HG03039 (cell line): ENCODE results near the gene DTL.
A peak's percentile ranks its signal among the peaks of the same experiment; 100 is the strongest.

Experiments
- ATAC-seq: cut with Tn5 transposase; IDR thresholded peaks from one replicate; pipeline ENCODE4 v1.9.1; 2021; ENCODE audit warnings: mild to moderate bottlenecking, moderate library complexity; ENCODE audit not compliant: unreplicated experiment

The DTL gene

DNA sequence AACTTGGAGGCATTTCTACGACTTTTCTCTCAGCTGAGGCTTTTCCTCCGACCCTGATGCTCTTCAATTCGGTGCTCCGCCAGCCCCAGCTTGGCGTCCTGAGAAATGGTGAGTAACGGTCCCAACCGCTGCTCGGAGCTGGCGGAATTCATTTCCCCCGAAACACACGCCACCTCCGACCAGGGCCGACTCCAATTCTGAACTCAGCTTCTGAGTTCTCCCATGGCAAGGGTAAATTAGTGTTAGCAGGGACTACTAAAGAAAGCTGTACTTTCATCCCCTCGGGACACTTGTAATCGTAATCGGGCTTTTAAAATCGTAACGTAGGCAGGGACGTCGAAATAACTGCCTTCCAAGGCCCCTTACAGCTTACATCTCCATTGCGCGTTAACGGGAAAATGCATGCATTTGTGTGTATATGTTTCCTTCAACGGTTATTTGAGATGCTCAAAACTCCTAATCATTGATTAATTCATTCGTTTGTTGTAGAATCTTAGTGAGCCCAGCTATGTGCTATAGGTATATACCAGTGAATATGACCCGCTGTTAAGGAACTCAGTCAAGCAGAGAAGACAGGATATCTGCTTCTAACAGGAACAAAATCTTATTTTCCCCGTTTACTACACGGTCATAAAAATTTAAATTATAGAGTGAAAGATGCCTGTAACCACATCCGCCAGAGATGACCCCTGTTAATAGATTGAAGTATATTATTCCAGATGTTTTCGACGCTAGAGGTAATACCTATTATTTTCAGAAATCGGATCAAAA is 472 bp downstream of the DTL start:
- peak; percentile 6 for ATAC-seq

DNA sequence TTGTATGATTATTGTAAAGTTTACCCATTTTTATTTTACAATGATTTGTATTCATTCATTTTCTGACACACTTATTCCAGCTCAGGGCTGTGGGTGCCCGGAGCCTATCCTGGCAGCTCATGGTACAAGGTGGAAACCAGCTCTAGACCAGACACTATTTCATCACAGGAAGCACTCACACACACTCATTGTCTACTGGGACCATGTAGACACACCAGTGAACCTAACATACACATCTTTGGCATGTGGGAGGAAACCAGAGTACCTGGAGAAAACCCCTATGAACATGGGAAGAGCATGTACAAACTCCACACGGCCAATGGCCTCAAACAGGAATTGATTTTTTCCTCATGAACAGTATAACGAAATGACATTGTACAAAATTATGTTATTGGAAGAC is 2.4 kb downstream of the DTL start:
- ATAC-seq = no peak

DNA sequence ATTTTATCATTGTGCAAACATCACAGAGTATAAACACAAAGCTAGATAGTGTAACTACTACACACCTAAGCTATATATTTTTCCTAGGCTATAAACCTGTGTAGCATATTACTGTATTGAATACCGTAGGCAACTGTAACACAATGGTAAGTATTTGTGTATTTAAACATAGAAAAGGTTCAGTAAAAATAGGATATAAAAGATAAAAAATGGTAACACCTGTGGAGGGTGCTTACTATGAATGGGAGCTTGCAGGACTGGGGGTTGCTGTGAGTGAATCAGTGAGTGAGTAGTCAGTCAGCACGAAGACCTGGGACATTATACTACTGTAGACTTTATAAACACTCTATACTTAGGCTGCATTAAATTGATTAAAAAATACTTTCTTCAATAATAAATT is 4.1 kb downstream of the DTL start:
- ATAC-seq = no peak

DNA sequence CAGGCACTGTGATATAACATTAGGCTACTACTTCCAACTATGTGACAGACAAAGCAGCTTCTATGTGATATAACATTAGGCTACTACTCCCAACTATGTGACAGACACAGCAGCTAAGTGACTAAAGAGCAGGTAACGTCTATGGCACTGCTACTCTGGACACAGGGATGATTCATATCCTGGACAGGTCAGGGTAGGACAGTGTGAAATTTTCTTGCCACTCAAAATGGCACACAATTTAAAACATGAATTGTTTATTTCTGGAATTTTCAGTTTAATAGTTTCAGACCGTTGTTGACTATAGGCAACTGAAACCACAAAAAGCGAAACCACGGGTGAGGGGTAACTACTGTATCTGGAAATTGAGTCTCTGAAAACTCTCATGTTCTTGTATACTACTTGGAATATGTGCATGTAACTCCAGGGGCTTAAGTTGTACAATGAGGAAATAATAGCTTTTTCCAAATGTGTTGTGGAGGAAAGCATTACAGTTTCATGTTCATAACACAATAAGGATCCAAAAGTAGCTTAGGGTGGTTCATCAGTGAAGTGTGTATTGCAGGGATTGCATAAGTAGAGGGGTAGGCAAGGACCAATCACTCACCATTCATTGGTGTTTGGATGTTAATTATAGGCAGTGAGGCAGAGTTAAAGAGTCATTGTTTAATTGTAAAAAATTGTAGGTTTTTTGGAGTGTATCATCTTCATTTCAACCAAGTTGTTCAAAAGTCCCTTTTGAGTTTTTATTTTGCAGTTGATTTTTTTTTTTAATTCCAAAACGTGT is 5.3 kb downstream of the DTL start:
- no peak for ATAC-seq

DNA sequence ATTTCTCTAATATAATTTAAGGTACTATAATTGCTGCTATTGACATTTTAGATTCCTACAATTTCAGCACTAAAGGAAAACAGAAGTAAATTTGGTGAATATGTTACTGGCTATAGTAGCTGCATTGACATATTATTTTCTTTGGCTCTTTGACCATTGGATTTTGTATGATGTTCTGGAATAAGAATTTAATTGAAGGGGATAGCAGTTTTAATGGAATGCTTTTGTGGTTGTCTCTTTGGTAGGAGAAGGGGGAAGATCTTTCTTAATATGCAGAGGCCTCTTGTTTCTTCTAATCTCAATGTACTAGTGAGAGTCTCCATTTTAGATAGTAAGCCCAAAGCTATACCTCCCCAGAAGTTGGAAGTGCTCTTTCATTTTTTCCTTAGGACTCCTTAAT is 6.9 kb downstream of the DTL start:
- ATAC-seq = no peak

DNA sequence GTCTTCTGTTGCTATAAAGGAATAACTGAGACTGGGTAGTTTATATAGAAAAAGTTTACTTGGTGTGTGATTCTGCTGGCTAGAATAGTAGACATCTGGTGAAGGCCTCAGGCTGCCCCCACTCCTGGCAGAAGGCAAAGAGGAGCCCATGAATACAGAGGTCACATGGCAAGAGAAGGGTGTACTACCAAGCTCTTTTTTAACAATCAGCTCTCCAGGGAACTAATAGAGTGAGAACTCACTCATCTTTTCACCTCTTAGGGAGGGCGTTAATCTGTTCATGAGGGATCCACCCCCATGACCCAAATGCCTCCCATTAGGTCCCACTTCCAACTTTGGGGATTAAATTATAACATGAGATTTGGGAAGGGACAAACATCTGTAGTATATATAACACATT is 9.3 kb downstream of the DTL start:
- no peak for ATAC-seq

DNA sequence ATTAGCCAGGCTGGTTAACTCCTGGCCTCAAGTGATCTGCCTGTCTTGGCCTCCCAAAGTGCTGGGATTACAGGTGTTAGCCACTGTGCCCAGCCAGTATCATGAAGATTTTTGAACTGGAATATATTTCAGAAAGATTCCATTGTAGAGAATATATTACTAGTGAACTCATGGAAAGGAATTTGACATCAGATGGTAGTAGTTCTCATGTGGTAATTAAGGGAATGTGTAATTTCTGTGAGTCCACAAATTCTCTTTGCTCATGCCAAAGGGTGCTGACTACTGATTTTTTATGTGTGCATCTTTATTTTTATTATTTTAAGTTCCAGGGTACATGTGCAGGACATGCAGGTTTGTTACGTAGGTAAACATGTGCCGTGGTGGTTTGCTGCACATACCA is 10.4 kb downstream of the DTL start:
- no peak for ATAC-seq

DNA sequence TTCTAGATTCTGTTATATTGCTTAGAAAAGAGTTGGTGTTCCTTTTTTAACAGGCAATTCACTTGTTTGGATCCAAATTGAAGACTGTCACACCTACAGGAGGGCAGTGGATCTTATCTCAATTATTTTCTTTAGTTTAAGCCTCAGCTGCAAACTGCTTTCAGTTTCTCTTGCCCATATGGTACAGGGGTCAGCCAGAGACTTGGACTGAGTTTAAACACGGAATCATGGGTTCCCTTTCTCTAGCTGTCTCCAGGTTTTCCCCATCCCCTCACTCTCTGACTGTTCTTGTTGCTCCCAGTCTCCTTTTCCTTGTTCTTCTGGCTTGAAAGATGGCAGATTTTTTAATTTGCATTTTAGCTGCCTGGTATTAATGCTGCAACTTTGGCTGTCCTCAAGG is 18.4 kb downstream of the DTL start:
- ATAC-seq = no peak

- ATAC-seq = no peak
Measured at GRCh38 chr1:212055333-212055732, 19.8 kb downstream of the DTL start.

DNA sequence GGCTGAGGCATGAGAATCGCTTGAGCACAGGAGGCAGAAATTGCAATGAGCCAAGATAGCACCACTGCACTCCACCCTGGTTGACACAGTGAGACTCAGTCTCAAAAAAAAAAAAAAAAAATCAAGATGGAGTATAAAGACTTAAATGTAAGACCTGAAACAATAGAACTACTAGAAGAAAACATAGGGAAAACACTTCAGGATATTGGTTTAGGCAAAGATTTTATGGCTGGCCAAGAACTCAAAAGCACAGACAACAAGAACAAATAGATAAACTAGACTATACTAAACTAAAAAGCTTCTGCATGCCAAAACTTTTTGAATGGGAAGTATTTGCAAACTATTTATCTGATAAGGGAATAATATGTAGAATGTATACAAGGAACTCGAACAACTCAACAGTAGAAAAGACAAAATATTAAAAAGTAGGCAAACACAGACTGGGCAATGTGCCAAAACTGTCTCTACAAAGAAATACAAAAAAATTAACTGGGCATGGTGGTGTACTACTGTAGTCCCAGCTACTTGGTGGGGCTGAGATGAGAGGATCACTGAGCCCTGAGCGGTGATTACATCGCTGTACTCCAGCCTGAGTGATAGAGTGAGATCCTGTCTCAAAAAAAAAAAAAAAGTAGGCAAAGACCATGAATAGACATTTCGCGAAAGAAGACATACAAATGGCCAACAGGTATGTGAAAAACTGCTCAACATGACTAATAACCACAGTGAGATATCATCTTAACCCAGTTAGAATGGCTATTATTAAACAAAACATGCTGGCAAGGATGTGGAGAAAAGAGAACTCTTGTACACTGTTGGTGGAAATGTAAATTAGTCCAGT is 25.3 kb downstream of the DTL start:
- no peak for ATAC-seq

GRCh38 chr1:212062832-212063438 is 27.4 kb downstream of the DTL start:
- ATAC-seq = no peak

DNA sequence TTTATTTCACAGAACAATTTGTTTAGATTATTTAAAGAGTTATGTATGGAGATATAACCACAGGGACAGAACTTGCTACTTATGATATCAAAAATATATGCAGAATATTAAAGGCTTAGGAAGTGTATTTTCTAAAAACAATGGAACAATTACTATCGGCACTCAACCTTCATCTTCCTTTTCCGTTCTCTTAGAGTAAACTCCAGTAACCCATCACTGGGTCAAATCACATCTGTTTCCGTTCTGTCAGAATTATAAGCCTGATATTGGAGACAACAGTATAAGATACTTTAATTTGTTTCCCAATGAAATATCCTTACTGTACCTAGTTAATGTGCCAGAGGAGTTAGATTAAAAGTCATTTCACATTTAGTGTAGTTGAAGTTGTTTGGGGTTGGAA is 32.2 kb downstream of the DTL start:
- ATAC-seq = no peak

DNA sequence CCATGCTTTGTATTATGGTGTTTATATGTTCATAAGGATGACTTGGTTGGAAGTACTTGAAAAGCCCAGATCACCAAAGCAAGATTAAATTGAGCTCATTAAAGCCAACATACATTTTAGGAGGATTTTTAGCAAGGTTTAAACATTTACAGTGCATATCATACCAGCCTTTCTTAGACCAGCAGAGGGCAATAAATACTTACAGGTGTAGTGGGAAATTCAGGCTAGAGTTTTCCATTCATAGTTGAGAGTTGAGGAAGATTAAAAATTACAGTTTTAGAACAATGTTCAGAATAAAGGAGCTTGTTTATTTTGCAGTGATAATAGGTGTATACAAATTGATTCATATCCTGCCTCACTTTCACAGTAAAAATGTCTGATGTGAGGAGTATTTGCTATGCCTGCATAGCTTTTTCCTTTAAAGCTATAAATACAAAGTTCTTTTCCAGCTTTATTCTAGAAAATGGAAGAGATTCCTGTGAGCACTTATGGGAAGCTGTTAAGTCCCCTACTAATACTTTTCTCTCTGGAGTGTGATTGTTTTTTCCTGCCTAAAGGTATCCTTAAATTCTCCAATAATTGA is 35.3 kb downstream of the DTL start:
- ATAC-seq = no peak

- ATAC-seq = no peak
Measured at GRCh38 chr1:212072047-212072446, 36.5 kb downstream of the DTL start.

GRCh38 chr1:212073490-212073889 is 37.9 kb downstream of the DTL start:
- ATAC-seq = no peak

DNA sequence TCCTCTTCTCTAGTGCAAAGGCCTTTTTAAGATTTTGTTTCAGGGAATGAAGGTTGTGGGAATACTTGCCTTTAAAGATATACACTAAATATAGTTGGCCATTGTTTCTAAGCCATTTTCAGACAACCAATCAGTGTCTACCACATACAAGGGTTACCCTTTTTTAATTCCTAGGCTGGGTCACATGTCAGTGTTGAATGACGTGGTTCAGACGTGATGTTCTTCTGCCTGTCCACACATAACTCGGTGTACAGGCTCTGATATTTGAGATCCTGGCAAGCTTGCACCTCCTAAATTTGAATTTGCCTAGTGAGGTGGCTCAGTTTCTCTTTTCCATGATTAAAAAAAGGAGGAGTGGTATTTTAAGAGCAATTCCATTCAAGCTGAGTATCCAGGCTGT is 38.8 kb downstream of the DTL start:
- no peak for ATAC-seq

- no peak for ATAC-seq
Measured at GRCh38 chr1:212074856-212075255, 39.3 kb downstream of the DTL start.

DNA sequence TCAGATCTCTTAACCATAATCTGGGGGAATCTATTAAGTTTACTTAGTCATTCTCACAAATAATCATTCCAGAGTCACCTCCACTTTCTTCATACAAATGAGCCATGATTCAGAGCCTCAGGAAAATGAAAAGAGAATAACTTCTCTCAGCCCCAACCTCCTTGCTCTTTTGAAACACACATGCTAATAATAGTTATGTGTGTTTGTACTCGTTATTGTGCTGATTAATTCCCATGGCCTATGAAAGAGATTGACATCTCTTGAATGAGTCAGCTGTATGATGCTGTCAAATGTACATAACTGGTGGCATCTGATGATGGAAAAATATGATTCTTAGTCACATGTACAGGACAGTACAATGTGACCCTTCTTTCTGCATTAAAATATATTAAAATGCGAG is 41.5 kb downstream of the DTL start:
- ATAC-seq = no peak

DNA sequence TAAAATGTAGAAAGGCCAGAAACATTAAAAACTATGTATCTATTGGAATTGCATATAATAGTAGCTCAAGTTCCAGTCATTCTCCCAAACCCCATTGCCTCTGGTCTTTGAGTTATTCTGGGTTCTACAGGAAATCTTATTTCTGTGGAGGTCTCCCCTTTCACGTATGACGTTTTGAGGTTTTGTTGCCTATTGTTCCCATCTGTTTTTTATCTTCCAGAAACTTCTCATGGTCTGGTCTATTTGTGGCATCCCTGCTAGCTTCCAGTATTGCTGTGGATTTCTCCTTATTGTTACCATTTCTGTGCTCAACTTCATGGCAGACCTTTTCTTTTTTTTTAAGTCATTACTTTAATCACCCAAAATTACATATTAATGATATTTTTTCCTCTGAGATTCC is 43.3 kb downstream of the DTL start:
- no peak for ATAC-seq

GRCh38 chr1:212082765-212083406 is 47.3 kb downstream of the DTL start:
- no peak for ATAC-seq
